Activated gamma-delta T cell treated with Interleukin-2 at 50 U/mL for 16 hours (primary cell): ENCODE measurements around the gene ZNF383.

ENCODE experiments used
- DNase-seq: peaks from one replicate; pipeline ENCODE4 v3.0.0-alpha.2; 2020

Gene ZNF383

GRCh38 chr19:37294246-37294645 lies 76.2 kb downstream of the ZNF383 start:
- peak; percentile 42 for DNase-seq
